Measurements from ENCODE around the gene ZFR2.
A peak's percentile ranks its signal among the peaks of the same experiment; 100 is the strongest.
"Not testable (repeated sequence)": the region's sequence is repeated elsewhere in the genome, so short reads cannot be mapped to it uniquely, and the experiment has no call there.

Gene ZFR2

DNA sequence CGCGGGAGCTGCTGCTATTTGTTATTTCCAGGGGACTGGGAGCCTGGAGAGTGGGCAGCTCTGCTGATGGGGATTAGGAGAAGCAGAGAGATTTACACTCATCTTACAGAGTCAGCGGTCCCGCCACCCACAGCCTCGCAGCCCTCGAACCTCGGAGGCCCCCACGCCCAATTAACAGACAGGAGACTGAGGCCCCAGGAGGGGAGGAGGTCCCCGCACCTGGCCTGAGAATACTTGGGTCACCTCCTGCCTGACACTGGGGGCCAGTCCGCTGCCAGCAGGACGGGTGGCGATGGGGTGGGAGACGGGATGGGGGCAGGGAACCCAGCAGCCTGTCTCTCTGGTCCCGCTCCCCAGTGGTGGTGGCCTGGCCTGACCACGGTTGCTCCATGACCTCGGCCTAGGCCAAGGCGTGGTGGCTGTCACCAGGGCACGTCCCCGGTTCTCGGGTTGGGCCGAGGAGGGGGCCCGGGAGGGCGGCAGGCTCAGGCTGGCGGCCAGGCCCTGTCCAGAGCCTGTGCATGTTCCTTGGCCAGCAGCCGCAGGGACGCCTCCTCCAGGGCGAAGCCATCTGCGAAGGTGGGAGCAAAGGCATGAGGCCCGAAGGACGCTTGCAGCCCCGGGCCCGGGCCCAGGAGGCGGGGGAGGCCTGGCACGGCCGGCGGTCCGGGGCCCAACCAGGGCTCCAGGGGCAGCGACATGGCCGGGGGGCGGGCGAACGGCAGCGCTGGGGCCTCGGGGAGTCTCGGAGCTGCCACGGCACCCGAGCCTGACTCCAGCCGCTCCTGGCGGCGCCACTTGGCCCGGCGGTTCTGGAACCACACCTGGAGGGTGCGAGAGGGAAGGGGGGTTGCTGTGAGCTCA, 98.5 kb downstream of the ZFR2 start:
- no peaks in the 10 kb centered on the region for H3K27me3 Mint-ChIP-seq
- ATAC-seq (replicated peaks) (no peak), DNase-seq (no peak)
- H3K27ac Mint-ChIP-seq, result no peak overlapping the region
- peaks cover 52% of the 10 kb centered on the region for H3K36me3 Mint-ChIP-seq (ENCODE audit: insufficient read depth)
- H3K4me1 Mint-ChIP-seq (ENCODE audit: low read depth in 2 of 2), result peaks cover 10 to 20% of the 10 kb centered on the region in 2 donors
- H3K4me3 Mint-ChIP-seq, result no peak overlapping the region
- no peaks in the 10 kb centered on the region for H3K9me3 Mint-ChIP-seq

DNA sequence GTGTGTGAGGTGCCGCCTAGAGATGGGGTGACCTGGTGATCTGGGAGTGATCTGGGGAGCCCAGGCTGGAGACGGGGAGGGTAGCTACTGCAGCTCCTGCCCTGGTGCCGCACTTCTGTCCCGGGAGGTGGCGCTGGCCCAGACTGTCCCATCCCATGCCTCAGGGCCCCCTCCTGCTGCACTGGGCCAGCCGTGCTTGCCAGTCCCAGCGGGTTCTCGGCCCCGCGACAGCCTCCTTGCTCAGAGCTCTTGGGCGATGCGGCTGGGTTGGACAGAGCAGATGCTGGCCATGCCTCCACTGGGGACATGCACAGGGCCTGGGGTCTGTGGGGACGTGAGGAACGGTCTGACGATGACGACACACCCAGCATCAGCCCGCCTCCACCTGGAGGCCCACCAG, 99.3 kb downstream of the ZFR2 start:
- ATAC-seq (replicated peaks) (no peak), DNase-seq (no peak)
- Mint-ChIP-seq H3K36me3 (ENCODE audit: insufficient read depth) (peaks cover 55% of the 10 kb centered on the region), H3K4me3 (no peak overlapping the region), H3K27ac (no peak overlapping the region), H3K27me3 (no peaks in the 10 kb centered on the region), H3K9me3 (no peaks in the 10 kb centered on the region), H3K4me1 (ENCODE audit: low read depth in 2 of 2) (peaks cover 10 to 20% of the 10 kb centered on the region in 2 donors)

DNA sequence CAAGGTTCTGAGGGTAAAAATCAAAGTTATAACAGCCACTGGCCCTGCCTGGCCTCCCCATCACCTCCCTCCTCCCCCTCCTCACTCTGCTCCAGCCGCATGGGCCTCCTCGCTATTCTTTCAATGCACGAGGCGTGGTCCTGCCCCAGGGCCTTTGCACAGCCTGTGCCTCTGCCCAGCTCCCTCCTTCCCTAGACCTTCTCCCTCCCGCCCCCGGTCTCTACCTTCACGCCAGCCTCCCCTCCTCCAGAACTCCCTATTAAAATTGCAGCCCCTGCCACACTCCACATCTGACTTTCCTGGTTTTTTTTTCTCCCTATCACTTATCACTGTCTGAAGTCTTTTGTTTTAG, 100.1 kb downstream of the ZFR2 start:
- ATAC-seq (replicated peaks), result no peak
- peak overlapping the region in 1 of 2 donors; percentile 81 for H3K27ac Mint-ChIP-seq
- H3K27me3 Mint-ChIP-seq, result no peaks in the 10 kb centered on the region
- no peaks in the 10 kb centered on the region for H3K9me3 Mint-ChIP-seq
- H3K36me3 Mint-ChIP-seq (ENCODE audit: insufficient read depth), result peaks cover 61% of the 10 kb centered on the region
- H3K4me1 Mint-ChIP-seq (ENCODE audit: low read depth in 2 of 2), result peaks cover 9 to 18% of the 10 kb centered on the region in 2 donors
- no peak overlapping the region for H3K4me3 Mint-ChIP-seq
- no peak for DNase-seq

DNA sequence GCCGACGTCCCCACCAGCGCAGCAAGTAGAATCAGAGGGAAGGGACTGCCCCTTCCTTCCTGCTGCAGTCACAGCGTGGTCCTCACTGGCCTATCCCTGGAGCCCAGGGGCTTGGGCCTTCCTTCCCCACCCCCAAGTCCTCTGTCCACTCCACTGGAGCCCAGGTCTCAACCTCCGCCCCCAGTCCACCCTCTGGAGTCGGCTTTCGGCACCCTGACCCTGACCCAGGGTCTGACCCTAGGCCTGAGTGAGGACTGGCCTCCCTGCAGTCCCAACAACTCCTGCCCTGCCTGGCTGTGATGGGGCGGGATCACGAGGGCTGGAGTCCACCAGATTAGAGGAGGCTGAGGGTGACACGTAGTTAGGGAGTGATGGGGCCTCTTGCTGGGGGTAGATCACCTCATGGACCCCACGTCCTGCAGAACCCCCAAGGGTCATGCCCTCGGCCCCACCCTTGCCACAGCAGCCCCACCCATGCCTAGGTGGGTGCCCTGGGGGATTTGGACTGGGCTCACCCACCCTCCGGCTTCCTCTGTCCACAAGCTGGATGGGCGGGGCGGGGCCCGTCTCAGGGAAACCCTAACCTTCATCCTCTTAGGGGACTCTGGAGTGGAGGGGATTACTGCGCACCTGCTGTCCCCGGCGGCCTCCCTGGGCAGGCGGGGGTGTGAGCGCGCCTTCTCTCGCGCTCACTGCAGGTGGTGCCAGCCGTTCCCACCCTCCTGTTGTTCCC, 100.7 kb downstream of the ZFR2 start:
- Mint-ChIP-seq H3K27ac (peak overlapping the region in 1 of 2 donors; percentile 81), H3K36me3 (ENCODE audit: insufficient read depth) (peaks cover 63% of the 10 kb centered on the region), H3K4me3 (no peak overlapping the region), H3K27me3 (no peaks in the 10 kb centered on the region), H3K9me3 (no peaks in the 10 kb centered on the region), H3K4me1 (ENCODE audit: low read depth in 2 of 2) (peaks cover 8 to 17% of the 10 kb centered on the region in 2 donors)
- DNase-seq, result no peak
- ATAC-seq (replicated peaks), result peak; percentile 18

DNA sequence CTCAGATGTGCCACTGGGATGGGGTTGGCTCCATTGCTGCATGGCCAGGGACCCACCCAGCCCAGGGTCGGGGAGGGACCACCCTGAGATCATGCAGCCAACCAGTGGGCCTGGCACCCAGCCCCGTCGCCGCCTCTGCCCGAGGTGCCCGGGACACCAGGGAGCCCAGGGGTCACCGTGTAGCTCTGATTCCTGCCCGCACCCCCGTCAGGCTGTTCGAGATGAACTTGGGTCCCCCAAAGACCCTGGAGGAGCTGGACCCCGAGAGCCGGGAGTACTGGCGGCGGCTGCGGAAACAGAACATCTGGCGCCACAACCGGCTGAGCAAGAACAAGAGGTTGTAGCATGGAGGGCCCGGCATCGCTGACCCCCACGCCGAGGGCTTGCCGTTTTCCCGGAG, 101.8 kb downstream of the ZFR2 start:
- peak overlapping the region in 1 of 2 donors; percentile 93 for H3K27ac Mint-ChIP-seq
- peaks cover 71% of the 10 kb centered on the region for H3K36me3 Mint-ChIP-seq (ENCODE audit: insufficient read depth)
- H3K4me1 Mint-ChIP-seq (ENCODE audit: low read depth in 2 of 2), result peaks cover 14 to 24% of the 10 kb centered on the region in 2 donors
- H3K27me3 Mint-ChIP-seq, result no peaks in the 10 kb centered on the region
- DNase-seq (no peak), ATAC-seq (replicated peaks) (no peak)
- H3K9me3 Mint-ChIP-seq, result peaks cover 0 to 3% of the 10 kb centered on the region in 2 donors
- no peak overlapping the region for H3K4me3 Mint-ChIP-seq

DNA sequence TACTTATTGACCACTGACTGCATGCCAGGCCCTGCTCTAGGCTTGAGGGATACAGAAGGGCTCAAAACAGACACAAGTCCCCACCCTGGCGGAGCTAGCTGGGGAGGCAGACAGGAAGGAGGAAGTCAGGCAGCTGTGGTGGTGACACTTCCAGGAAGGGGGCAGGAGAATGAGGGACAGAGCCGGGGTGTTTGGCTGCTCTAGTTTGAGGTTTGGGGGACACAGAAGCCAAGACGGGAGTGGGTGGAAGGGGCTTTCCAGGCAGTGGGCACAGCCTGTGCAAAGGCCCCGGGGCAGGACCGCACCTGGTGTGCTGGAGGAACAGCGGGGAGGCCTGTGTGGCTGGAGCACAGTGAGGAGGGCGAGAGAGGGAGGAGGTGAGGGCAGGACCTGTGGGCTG, 102.3 kb downstream of the ZFR2 start:
- Mint-ChIP-seq H3K4me1 (ENCODE audit: low read depth in 2 of 2) (peaks cover 19 to 28% of the 10 kb centered on the region in 2 donors), H3K4me3 (peak overlapping the region; percentile 52 to 54), H3K27ac (peak overlapping the region; percentile 93 to 94), H3K9me3 (peaks cover 0 to 3% of the 10 kb centered on the region in 2 donors), H3K27me3 (no peaks in the 10 kb centered on the region), H3K36me3 (ENCODE audit: insufficient read depth) (peaks cover 76% of the 10 kb centered on the region)
- ATAC-seq (replicated peaks), result no peak
- DNase-seq, result no peak

DNA sequence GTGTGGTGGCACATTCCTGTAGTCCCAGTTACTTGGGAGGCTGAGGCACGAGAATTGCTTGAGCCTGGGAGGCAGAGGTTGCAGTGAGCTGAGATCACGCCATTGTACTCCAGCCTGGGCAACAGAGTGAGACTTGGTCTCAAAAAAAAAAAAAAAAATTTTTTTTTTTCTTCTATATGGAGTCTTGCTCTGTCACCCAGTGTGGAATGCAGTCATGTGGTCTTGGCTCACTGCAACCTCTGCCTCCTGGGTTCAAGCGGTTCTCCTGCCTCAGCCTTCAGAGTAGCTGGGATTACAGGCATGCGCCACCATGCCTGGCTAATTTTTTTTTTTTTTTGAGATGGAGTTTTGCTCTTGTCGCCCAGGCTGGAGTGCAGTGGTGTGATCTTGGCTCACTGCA, 103.1 kb downstream of the ZFR2 start:
- DNase-seq; H3K27me3 Mint-ChIP-seq; ATAC-seq (replicated peaks); H3K9me3 Mint-ChIP-seq: not testable (repeated sequence)
- Mint-ChIP-seq H3K4me3 (peak overlapping the region; percentile 52 to 54), H3K27ac (peak overlapping the region in 1 of 2 donors; percentile 93), H3K4me1 (ENCODE audit: low read depth in 2 of 2) (peaks cover 27 to 32% of the 10 kb centered on the region in 2 donors), H3K36me3 (ENCODE audit: insufficient read depth) (peaks cover 77% of the 10 kb centered on the region)

DNA sequence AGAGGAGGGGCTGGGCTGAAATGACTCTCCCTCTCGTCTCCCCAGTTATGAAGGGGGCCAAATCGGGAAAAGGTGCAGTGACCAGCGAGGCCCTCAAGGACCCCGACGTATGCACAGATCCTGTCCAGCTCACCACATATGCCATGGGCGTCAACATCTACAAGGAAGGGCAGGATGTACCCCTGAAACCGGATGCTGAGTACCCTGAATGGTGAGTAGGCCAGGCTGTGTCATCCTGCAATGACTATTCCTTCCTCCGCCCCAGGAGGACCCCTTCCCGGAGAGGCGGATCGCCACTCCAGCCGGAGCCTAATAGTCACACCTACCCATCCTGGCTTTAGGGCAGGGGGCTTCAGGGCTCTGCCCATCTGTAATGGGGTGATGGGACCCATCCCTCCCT, 103.7 kb downstream of the ZFR2 start:
- DNase-seq (no peak), ATAC-seq (replicated peaks) (no peak)
- peaks cover 0 to 3% of the 10 kb centered on the region in 2 donors for H3K9me3 Mint-ChIP-seq
- H3K4me3 Mint-ChIP-seq, result no peak overlapping the region
- H3K36me3 Mint-ChIP-seq (ENCODE audit: insufficient read depth), result peaks cover 79% of the 10 kb centered on the region
- H3K27me3 Mint-ChIP-seq, result no peaks in the 10 kb centered on the region
- peaks cover 27 to 35% of the 10 kb centered on the region in 2 donors for H3K4me1 Mint-ChIP-seq (ENCODE audit: low read depth in 2 of 2)
- no peak overlapping the region for H3K27ac Mint-ChIP-seq

DNA sequence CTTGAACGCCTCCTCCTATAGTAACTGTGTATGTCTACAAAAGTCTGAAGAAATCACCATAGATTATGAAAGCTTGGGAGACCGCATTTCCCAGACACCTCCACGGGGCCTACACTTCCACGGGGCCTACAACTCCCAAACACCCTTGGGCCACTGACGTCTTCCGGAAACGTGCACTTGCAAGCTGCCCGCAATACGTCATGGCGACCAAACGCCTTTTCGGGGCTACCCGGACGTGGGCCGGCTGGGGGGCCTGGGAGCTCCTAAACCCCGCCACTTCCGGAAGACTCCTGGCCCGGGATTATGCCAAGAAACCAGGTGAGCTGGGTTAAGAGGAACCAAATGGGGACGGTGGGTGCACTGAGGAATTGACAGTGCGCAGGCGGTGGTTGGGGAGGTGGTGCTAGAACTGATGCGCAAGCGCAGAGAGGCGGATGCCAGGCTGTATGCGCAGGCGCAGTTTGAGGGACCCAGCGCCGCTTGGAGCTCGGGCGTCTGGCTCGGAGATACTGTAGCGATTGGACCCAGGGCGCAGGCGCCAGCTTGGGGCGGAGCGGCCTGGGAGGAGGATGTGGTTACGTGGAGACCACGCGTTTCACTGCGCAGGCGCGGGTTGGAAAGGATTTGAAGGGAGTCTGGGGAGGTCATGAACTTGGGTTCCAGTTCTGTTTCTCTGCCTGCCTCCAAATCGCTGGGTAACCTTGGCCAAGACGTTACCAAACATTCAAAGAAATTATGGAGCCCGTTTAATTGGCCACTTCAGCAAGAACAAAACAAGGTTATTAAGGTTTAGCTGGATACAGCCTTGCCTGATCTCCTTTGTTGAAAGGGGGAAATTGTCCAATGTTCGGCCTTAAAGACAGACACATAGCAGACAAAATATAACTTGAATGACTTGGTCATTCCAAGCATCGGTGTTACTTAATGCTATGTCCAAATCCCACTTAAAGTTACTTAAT, 106.1 kb downstream of the ZFR2 start, which contains the start of gene MRPL54:
Gene MRPL54, plus strand, starts transcription at position 182 of the 959 bp plus-strand sequence. Its CDS starts 19 bp downstream, at position 201.
- peak within 1 kb of the TSS; percentile 100 for H3K27ac Mint-ChIP-seq
- peak; percentile 83 for ATAC-seq (replicated peaks)
- peaks cover 30 to 32% of the 10 kb centered on the region in 2 donors for H3K4me1 Mint-ChIP-seq (ENCODE audit: low read depth in 2 of 2)
- H3K9me3 Mint-ChIP-seq, result peaks cover 0 to 3% of the 10 kb centered on the region in 2 donors
- peak; percentile 99 for DNase-seq
- H3K4me3 Mint-ChIP-seq, result peak within 1 kb of the TSS; percentile 98 to 99
- peaks cover 68% of the 10 kb centered on the region for H3K36me3 Mint-ChIP-seq (ENCODE audit: insufficient read depth)
- no peaks in the 10 kb centered on the region for H3K27me3 Mint-ChIP-seq

DNA sequence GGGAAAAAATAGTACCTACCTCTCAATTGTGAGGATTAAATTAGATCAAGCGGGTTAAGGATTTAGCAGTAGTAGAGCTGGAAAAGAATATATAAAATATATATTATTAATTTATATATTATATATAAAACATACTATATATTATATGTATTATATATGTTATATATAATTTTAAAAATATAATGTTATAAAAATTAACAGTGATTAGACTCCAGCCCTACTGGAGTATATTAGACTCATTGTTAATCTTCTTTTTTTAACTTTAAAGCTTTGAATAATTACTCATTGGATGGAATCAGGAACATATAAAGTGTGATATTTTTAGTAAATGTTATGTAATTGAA, 106.7 kb downstream of the ZFR2 start:
- DNase-seq (no peak), ATAC-seq (replicated peaks) (no peak)
- no peaks in the 10 kb centered on the region for H3K27me3 Mint-ChIP-seq
- peak overlapping the region; percentile 100 for H3K27ac Mint-ChIP-seq
- H3K4me1 Mint-ChIP-seq (ENCODE audit: low read depth in 2 of 2), result peaks cover 30 to 32% of the 10 kb centered on the region in 2 donors
- peak overlapping the region; percentile 98 to 99 for H3K4me3 Mint-ChIP-seq
- peaks cover 63% of the 10 kb centered on the region for H3K36me3 Mint-ChIP-seq (ENCODE audit: insufficient read depth)
- H3K9me3 Mint-ChIP-seq, result peaks cover 0 to 3% of the 10 kb centered on the region in 2 donors

DNA sequence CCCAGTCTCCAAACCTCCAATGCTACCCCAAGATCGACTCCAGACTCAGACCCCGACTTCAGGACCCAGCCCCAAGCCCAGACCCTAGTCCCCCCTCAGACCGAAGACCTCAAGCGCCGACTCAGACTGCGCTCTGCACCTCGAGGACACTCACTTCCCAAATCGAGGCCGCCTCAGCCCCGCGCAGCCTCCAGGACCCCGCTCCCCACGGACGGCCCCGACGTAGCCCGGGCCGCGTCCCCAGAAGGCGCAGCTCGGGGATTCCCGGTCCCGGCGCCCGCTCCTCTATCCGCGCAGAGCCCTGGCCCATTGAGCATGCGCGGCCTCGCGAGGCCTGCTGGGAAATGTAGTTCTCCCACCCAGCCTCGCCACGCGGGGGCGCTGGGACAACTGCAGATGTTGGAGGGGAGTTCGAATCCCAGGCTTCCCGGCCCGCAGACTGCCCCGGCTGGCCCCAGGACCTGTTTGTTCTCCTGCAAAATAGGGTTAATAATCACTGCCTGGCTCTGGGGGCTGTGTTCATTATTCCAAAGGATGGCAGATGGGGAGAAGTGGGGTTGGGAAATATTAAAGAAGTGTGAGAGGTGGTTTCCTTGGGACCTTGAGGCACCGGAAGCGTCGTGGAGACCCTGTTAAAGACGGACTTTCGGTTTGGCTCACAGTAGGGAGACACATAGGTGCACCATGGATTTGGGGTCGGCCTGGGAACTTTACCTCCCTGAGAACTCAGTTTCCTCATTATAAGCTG, 107.3 kb downstream of the ZFR2 start, which contains the start of gene APBA3:
Gene APBA3, minus strand, starts transcription at position 311 of the 748 bp plus-strand sequence. CDS start 1,428 bp downstream, outside the sequence.
- Mint-ChIP-seq H3K4me3 (peak within 1 kb of the TSS; percentile 98 to 99), H3K36me3 (ENCODE audit: insufficient read depth) (peaks cover 63% of the 10 kb centered on the region), H3K4me1 (ENCODE audit: low read depth in 2 of 2) (peaks cover 27 to 28% of the 10 kb centered on the region in 2 donors), H3K27ac (peak within 1 kb of the TSS; percentile 100), H3K27me3 (no peaks in the 10 kb centered on the region), H3K9me3 (peaks cover 0 to 3% of the 10 kb centered on the region in 2 donors)
- ATAC-seq (replicated peaks) (peak; percentile 49), DNase-seq (peak; percentile 91 to 94 (median 93))

DNA sequence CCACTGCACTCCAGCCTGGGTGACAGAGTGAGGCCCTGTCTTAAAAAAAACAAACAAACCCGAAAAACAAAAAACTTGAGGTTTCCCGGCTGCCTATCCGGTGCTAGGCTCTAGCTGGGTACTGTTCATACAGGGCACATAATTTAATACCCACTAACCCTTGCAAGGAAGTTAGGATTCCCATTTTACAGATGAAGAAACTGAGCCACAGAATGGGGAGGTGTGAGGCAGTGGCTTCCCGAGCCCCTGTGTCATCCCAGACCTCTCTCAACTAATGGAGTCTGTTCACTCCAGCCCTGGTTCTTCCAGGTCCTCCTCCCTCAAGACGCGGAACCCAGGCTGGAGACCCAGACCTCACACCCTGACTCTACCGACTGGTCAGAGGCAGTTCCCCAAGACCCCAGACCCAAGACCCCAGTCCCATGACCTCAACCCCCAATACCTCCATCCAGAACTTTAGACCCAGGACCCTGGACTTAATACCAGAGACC, 107.9 kb downstream of the ZFR2 start:
- Mint-ChIP-seq H3K27ac (peak overlapping the region; percentile 100), H3K9me3 (peaks cover 0 to 3% of the 10 kb centered on the region in 2 donors), H3K36me3 (ENCODE audit: insufficient read depth) (peaks cover 62% of the 10 kb centered on the region), H3K4me1 (ENCODE audit: low read depth in 2 of 2) (peaks cover 22 to 27% of the 10 kb centered on the region in 2 donors), H3K27me3 (no peaks in the 10 kb centered on the region), H3K4me3 (peak overlapping the region; percentile 98 to 99)
- ATAC-seq (replicated peaks) (peak; percentile 11), DNase-seq (peak in 2 of 3 experiments; percentile 23 to 27)

Measured in effector memory CD8-positive, alpha-beta T cell (primary cell).